Left lung (tissue), 10 donors: ENCODE data around the gene VSIG8. TPM values are rescaled to one million over a fixed set of nuclear protein-coding genes. Genes with fewer than 3 reads are reported as not detected.

Experiments
- ATAC-seq: fragments of 200-7000 bp; cut with Tn5 transposase; one replicate; pipeline ENCODE4 v1.9.1; 2020; ENCODE audit warnings: moderate library complexity
- DNase-seq, 4 donors: peaks; one replicate each; pipeline ENCODE4 v3.0.0-alpha.2; 2013 to 2020
- H3K27ac ChIP-seq, 2 donors: fragments of 200-600 bp; sonication (generic) in 1 of 2; one replicate each; pipeline versions ENCODE4 v1.5.0 to v1.8.0; 2020 to 2021
- H3K27me3 ChIP-seq, 2 donors: fragments of 200-600 bp; sonication (generic) in 1 of 2; one replicate each; pipeline versions ENCODE4 v1.5.0 to v1.8.0; 2020 to 2021
- H3K36me3 ChIP-seq, 2 donors: fragments of 200-600 bp; sonication (generic) in 1 of 2; one replicate each; pipeline versions ENCODE4 v1.5.0 to v1.8.0; 2020 to 2021
- H3K4me1 ChIP-seq, 2 donors: fragments of 200-600 bp; one replicate each; pipeline ENCODE4 v1.8.0; 2021
- H3K4me3 ChIP-seq, 2 donors: fragments of 200-600 bp; sonication (generic) in 1 of 2; one replicate each; pipeline versions ENCODE4 v1.5.0 to v1.8.0; 2020 to 2021; ENCODE audit warnings: mild to moderate bottlenecking in 1 of 2
- H3K9me3 ChIP-seq, 2 donors: fragments of 200-600 bp; sonication (generic) in 1 of 2; one replicate each; pipeline versions ENCODE4 v1.5.0 to v1.8.0; 2020 to 2021
- CTCF ChIP-seq, 2 donors: fragments of 200-600 bp; sonication (generic) in 1 of 2; IDR thresholded peaks; one replicate each; pipeline versions ENCODE4 v1.5.0 to v1.8.0; 2021; ENCODE audit warnings: antibody characterized with exemption in 2 of 2
- intact Hi-C, 2 donors: fragments of 100-400 bp; cut with DNase I; formaldehyde crosslinking; loops; one replicate each; pipeline versions ENCODE4 v1.11.2 to v1.14.2; 2022
- polyA plus RNA-seq, 6 donors: library from polyadenylated mRNA; unstranded; fragments of 120-200 nt; gene quantifications; one replicate each; pipeline ENCODE4 v1.2.1, GENCODE V29; 2013; ENCODE audit not compliant: insufficient read length in 6 of 6
- total RNA-seq, 2 donors: library from RNA; stranded (reverse); fragmentation: NEBNext Ultra II Directional; extraction: Animal tissue kit (Norgen Biotek cat#: 25700); gene quantifications; one replicate each; pipeline ENCODE4 v1.2.1, GENCODE V29; 2021
- donor health status: DM: no; HTN: yes; CAD: no.
- donor health status: DM: no; HTN: no; CAD: no.

The VSIG8 gene
- total and polyA plus RNA-seq, 8 donors, result 0.10 to 0.14 TPM; not detected in 6

DNA sequence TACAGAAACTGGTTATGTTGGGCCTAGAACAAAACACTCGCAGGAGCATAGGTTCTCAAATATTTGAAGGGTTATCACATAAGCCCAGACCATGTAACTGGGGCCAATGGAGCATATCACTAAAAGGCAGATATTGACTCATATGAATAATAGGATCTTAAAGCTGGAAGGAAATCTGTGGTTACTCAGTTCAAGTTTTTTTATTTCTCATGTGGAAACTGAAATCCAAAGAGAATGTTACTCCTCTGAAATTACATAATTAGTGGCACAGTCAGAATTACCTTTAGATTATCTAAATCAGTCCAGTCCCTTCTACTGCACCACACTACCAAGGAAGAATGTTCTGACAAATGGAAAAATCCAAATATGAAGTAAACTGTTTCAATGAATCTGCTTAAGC is 23.7 kb downstream of the VSIG8 start:
- no peaks in the 10 kb centered on the region for H3K4me1 ChIP-seq
- no peaks in the 10 kb centered on the region for H3K9me3 ChIP-seq
- no peak overlapping the region for H3K4me3 ChIP-seq
- intact Hi-C loops, result no loop called here
- ATAC-seq, result no peak
- no peak for TF ChIP-seq CTCF (IDR thresholded peaks at IDR 0.05)
- DNase-seq, result no peak
- H3K27me3 ChIP-seq, result no peaks in the 10 kb centered on the region
- H3K27ac ChIP-seq, result no peak overlapping the region
- peaks cover 0 to 36% of the 10 kb centered on the region in 2 donors for H3K36me3 ChIP-seq

GRCh38 chr1:159835862-159836525 is 26.5 kb downstream of the VSIG8 start:
- no peak for ATAC-seq
- no peak for DNase-seq
- no peak overlapping the region for H3K27ac ChIP-seq
- no peaks in the 10 kb centered on the region for H3K9me3 ChIP-seq
- no peak for TF ChIP-seq CTCF (IDR thresholded peaks at IDR 0.05)
- no peak overlapping the region for H3K4me3 ChIP-seq
- peaks cover 0 to 2% of the 10 kb centered on the region in 2 donors for H3K4me1 ChIP-seq
- intact Hi-C loops, result no loop called here
- no peaks in the 10 kb centered on the region for H3K27me3 ChIP-seq
- peaks cover 0 to 46% of the 10 kb centered on the region in 2 donors for H3K36me3 ChIP-seq

- no peak overlapping the region for H3K27ac ChIP-seq
- intact Hi-C loops, result no loop called here
- H3K27me3 ChIP-seq, result no peaks in the 10 kb centered on the region
- no peak for TF ChIP-seq CTCF (IDR thresholded peaks at IDR 0.05)
- H3K9me3 ChIP-seq, result no peaks in the 10 kb centered on the region
- H3K4me1 ChIP-seq, result peaks cover 0 to 8% of the 10 kb centered on the region in 2 donors
- DNase-seq (no peak), ATAC-seq (no peak)
- H3K4me3 ChIP-seq, result no peak overlapping the region
- peaks cover 0 to 46% of the 10 kb centered on the region in 2 donors for H3K36me3 ChIP-seq
These were observed 27.1 kb downstream of the VSIG8 start for GRCh38 chr1:159835356-159835755.

DNA sequence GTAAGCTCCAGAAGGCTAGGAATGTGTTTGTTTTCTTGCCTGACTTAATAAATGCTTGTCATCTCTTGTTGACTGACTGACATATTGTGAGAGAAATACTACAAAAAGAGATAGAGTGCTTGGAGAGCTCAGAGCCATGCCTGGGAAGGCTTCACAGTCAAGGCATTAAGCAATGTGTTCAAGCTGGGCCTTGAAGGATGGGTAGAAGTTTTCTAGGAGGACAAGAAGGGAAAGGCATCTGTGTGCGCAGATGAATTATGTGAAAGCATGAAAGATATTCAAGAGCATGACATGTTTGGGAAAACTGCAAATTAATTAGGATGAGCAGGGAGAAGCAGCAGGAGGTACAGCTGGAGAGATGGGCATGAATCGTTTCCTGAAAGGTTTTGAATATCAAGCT is 30.1 kb downstream of the VSIG8 start:
- TF ChIP-seq CTCF (IDR thresholded peaks at IDR 0.05), result no peak
- H3K4me3 ChIP-seq, result no peak overlapping the region
- DNase-seq (no peak), ATAC-seq (no peak)
- no peaks in the 10 kb centered on the region for H3K27me3 ChIP-seq
- intact Hi-C loops, result no loop called here
- no peaks in the 10 kb centered on the region for H3K9me3 ChIP-seq
- H3K27ac ChIP-seq, result no peak overlapping the region
- H3K36me3 ChIP-seq, result peaks cover 0 to 40% of the 10 kb centered on the region in 2 donors
- peaks cover 0 to 38% of the 10 kb centered on the region in 2 donors for H3K4me1 ChIP-seq

DNA sequence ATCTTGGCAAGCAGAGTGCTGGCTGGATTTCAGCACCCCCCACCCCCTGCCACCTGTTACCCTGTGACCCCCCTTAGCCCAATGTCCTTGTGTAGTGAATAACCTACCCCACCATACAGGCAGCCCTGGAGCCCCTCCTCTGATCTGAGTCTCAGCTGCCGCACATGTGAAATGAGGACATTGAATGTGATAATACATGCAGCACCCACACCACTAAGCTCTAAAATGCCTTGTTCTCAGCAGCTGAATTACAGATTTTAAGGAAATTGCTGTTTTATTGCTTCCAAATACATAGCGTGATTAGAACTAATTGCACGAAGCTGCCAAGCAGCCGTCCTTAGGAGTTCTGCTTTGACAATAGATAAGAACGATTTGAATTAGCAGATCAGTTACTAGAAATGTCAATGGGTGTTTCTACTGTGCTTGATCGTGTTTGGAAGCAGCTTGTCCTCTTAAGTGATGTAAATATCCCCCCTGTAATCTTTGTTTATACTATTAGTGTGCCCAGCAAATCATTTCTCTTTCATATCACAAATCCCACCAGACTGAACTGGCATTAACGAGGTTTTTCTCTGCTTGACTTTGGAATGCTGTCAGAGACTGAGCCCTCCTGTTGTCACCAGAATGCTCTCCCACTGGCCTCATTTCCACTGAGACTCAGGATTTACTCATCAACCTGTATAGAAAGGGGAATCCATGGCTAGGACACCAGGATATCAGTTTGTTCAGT is 30.9 kb downstream of the VSIG8 start:
- Histone ChIP-seq H3K4me3 (no peak overlapping the region), H3K27me3 (no peaks in the 10 kb centered on the region), H3K9me3 (no peaks in the 10 kb centered on the region), H3K27ac (no peak overlapping the region), H3K36me3 (peaks cover 0 to 38% of the 10 kb centered on the region in 2 donors), H3K4me1 (peaks cover 0 to 45% of the 10 kb centered on the region in 2 donors)
- TF ChIP-seq CTCF (IDR thresholded peaks at IDR 0.05), result no peak
- DNase-seq, result no peak
- no peak for ATAC-seq
- intact Hi-C loops, result no loop called here
